Measurements from ENCODE around the gene RPL29. TPM values are rescaled to one million over a fixed set of nuclear protein-coding genes. Genes with fewer than 3 reads are reported as not detected.
A peak's percentile ranks its signal among the peaks of the same experiment; 100 is the strongest.

The RPL29 gene
- total and polyA plus RNA-seq, 2 donors (not counting 3 experiments of a cell fraction or from before 2014, with no cell fraction given): 1,236 to 2,177 TPM

DNA sequence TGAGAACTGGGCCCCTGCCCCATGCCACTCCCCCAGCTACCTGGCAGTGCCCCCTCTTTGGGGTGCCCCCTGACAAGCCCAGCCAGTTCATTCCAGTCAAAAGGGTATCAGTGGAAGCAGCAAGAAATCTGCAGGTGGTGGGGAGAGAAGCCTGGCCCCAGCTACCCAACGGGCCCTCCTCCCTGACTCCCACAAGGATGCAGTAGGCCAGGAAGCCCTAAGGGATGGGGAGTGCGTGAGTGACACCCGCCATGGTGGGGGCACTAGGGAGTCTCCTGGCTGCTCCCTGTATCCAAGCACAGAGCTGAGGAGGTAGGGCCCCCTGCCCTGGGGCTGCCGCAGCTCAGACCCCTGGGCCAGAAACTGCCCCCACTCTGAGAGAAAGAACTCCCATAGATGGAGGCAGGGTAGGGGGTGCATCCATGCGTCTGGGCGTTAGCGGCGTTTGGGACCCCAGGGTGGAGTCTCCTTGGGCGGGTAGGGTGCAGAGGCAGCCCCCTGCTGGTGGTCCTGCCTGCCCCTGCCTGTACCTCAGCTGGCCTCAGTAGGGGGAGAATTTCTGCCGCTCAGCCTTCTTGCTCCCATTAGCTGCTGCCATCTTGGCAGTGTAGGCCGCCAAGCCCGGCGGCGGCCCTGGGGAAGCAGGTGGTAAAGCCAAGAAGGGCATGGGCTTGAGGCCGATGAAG lies 38.0 kb downstream of the RPL29 start:
- FAIRE-seq: no peak
- dilution Hi-C loops (cut with MboI; ENCODE audit: extremely low pct_ligation_motif_present, low sequenced_read_pairs): no loop called here
- H3K9me1 ChIP-seq (replicated peaks; ENCODE audit: control insufficient read depth, extremely low read depth, insufficient read depth, low read length): no peaks in the 10 kb centered on the region
- H3K27me3 ChIP-seq (ENCODE audit: control insufficient read depth in 2 of 2, insufficient read depth in 2 of 2, low read length in 2 of 2): peaks cover 7 to 13% of the 10 kb centered on the region in 2 experiments
- no peaks in the 10 kb centered on the region for H3K4me1 ChIP-seq (ENCODE audit: control insufficient read depth, extremely low read depth, insufficient read depth, low read length)
- CTCF ChIA-PET: interaction anchor here (0.6 to 2.1 kb wide), 5 partner anchors 10 to 17 kb away, joined by 3 to 14 read pairs (median 8); partner anchors contain the start of genes ABHD14A, ABHD14B, PARP3 and PCBP4
- H4K20me1 ChIP-seq (replicated peaks; ENCODE audit: control insufficient read depth, extremely low read depth, insufficient read depth, low read length): no peaks in the 10 kb centered on the region
- TF ChIP-seq EZH2 (IDR thresholded peaks at IDR 0.05; ENCODE audit: borderline replicate concordance, low read depth, low read length, severe bottlenecking) (no peak), FOS (IDR thresholded peaks at IDR 0.05; ENCODE audit: borderline replicate concordance, insufficient read depth, low read length) (no peak), JUN (IDR thresholded peaks at IDR 0.05; ENCODE audit: borderline replicate concordance, insufficient read depth, insufficient read length, low read depth) (no peak)
- H3K4me2 ChIP-seq (ENCODE audit: insufficient read depth, low read length): no peak overlapping the region
- peaks cover 0 to 2% of the 10 kb centered on the region in 2 experiments for H3K36me3 ChIP-seq (ENCODE audit: control insufficient read depth in 2 of 2, extremely low read depth in 1 of 2, insufficient read depth in 2 of 2, low read length in 2 of 2)
- no peaks in the 10 kb centered on the region for H3K79me2 ChIP-seq (ENCODE audit: control insufficient read depth, insufficient read depth, low read length)
- no peak overlapping the region for H3K27ac ChIP-seq (ENCODE audit: insufficient read depth, low read depth, low read length)
- no peak overlapping the region for H2AFZ ChIP-seq (ENCODE audit: low read depth, low read length)
- intact Hi-C loops (cut with micrococcal nuclease): no loop called here
- no TSS peak for BruUV-seq (replicated peaks)
- H3K9me3 ChIP-seq (replicated peaks; ENCODE audit: control insufficient read depth, insufficient read depth, low read length): no peaks in the 10 kb centered on the region
- no peak for DNase-seq (ENCODE audit: low read depth, low spot score)
- no peak overlapping the region for H3K9ac ChIP-seq (replicated peaks; ENCODE audit: extremely low read depth, insufficient read depth, low read length)
- POLR2A ChIA-PET: no interaction called here
- no peak overlapping the region for H3K4me3 ChIP-seq (replicated peaks in 1 of 3; ENCODE audit: insufficient read depth in 1 of 3, low read depth in 1 of 3, low read length in 3 of 3)

DNA sequence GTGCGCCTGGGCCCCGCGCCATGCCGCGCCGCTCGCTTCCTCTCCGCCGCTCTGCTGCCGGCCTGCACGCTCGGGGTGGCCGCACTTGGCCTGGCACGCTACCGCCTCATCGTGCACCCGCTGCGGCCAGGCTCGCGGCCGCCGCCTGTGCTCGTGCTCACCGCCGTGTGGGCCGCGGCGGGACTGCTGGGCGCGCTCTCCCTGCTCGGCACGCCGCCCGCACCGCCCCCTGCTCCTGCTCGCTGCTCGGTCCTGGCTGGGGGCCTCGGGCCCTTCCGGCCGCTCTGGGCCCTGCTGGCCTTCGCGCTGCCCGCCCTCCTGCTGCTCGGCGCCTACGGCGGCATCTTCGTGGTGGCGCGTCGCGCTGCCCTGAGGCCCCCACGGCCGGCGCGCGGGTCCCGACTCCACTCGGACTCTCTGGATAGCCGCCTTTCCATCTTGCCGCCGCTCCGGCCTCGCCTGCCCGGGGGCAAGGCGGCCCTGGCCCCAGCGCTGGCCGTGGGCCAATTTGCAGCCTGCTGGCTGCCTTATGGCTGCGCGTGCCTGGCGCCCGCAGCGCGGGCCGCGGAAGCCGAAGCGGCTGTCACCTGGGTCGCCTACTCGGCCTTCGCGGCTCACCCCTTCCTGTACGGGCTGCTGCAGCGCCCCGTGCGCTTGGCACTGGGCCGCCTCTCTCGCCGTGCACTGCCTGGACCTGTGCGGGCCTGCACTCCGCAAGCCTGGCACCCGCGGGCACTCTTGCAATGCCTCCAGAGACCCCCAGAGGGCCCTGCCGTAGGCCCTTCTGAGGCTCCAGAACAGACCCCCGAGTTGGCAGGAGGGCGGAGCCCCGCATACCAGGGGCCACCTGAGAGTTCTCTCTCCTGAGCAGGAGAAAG lies 39.6 kb downstream of the RPL29 start:
- Histone ChIP-seq H3K27ac (ENCODE audit: insufficient read depth, low read depth, low read length) (no peak overlapping the region), H3K4me2 (ENCODE audit: insufficient read depth, low read length) (peak overlapping the region; percentile 67), H3K27me3 (ENCODE audit: control insufficient read depth in 2 of 2, insufficient read depth in 2 of 2, low read length in 2 of 2) (peaks cover 7 to 13% of the 10 kb centered on the region in 2 experiments), H3K4me1 (ENCODE audit: control insufficient read depth, extremely low read depth, insufficient read depth, low read length) (no peaks in the 10 kb centered on the region), H3K9me3 (replicated peaks; ENCODE audit: control insufficient read depth, insufficient read depth, low read length) (no peaks in the 10 kb centered on the region), H3K9ac (replicated peaks; ENCODE audit: extremely low read depth, insufficient read depth, low read length) (no peak overlapping the region), H3K4me3 (replicated peaks in 1 of 3; ENCODE audit: insufficient read depth in 1 of 3, low read depth in 1 of 3, low read length in 3 of 3) (peak overlapping the region in 2 of 3 experiments; percentile 5 to 10), H3K36me3 (ENCODE audit: control insufficient read depth in 2 of 2, extremely low read depth in 1 of 2, insufficient read depth in 2 of 2, low read length in 2 of 2) (peaks cover 0 to 2% of the 10 kb centered on the region in 2 experiments), H2AFZ (ENCODE audit: low read depth, low read length) (peak overlapping the region; percentile 85), H3K79me2 (ENCODE audit: control insufficient read depth, insufficient read depth, low read length) (no peaks in the 10 kb centered on the region), H3K9me1 (replicated peaks; ENCODE audit: control insufficient read depth, extremely low read depth, insufficient read depth, low read length) (no peaks in the 10 kb centered on the region), H4K20me1 (replicated peaks; ENCODE audit: control insufficient read depth, extremely low read depth, insufficient read depth, low read length) (no peaks in the 10 kb centered on the region)
- ChIA-PET POLR2A (no interaction called here), CTCF (interaction anchor here (1.4 to 2.1 kb wide), 2 partner anchors 12 to 18 kb away, joined by 9 to 14 read pairs; partner anchors contain the start of genes ABHD14B and PCBP4)
- no TSS peak for BruUV-seq (replicated peaks)
- intact Hi-C loops (cut with micrococcal nuclease) (loop anchor here (1.0 kb wide), 3 partner anchors 11 to 18 kb away; partner anchors contain the start of genes ABHD14B, PARP3 and PCBP4), dilution Hi-C loops (cut with MboI; ENCODE audit: extremely low pct_ligation_motif_present, low sequenced_read_pairs) (no loop called here)
- DNase-seq (ENCODE audit: low read depth, low spot score): peak; percentile 69
- peak; percentile 70 for FAIRE-seq
- no peak for TF ChIP-seq EZH2 (IDR thresholded peaks at IDR 0.05; ENCODE audit: borderline replicate concordance, low read depth, low read length, severe bottlenecking)
- TF ChIP-seq, protein P1, sequence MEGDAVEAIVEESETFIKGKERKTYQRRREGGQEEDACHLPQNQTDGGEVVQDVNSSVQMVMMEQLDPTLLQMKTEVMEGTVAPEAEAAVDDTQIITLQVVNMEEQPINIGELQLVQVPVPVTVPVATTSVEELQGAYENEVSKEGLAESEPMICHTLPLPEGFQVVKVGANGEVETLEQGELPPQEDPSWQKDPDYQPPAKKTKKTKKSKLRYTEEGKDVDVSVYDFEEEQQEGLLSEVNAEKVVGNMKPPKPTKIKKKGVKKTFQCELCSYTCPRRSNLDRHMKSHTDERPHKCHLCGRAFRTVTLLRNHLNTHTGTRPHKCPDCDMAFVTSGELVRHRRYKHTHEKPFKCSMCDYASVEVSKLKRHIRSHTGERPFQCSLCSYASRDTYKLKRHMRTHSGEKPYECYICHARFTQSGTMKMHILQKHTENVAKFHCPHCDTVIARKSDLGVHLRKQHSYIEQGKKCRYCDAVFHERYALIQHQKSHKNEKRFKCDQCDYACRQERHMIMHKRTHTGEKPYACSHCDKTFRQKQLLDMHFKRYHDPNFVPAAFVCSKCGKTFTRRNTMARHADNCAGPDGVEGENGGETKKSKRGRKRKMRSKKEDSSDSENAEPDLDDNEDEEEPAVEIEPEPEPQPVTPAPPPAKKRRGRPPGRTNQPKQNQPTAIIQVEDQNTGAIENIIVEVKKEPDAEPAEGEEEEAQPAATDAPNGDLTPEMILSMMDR (IDR thresholded peaks at IDR 0.05; ENCODE audit: extremely low read depth in 1 of 2, insufficient read depth in 1 of 2, low read depth in 1 of 2, low read length in 2 of 2): peak; percentile 62 to 76

All from endothelial cell of umbilical vein (primary cell).